Endodermal cell (in vitro differentiated cells): ENCODE data around the gene INPP5E. TPM values are rescaled to one million over a fixed set of nuclear protein-coding genes. Genes with fewer than 3 reads are reported as not detected.

ENCODE experiments used
- DNase-seq: peaks from one replicate; pipeline ENCODE4 v3.0.0-alpha.2; 2017
- H3K27ac ChIP-seq: 2 replicates; pipeline ENCODE4 v1.5.1; 2013; ENCODE audit warnings: mild to moderate bottlenecking, low read depth, low read length, moderate library complexity
- H3K27me3 ChIP-seq: 2 replicates; pipeline ENCODE4 v1.6.1; 2013; ENCODE audit warnings: mild to moderate bottlenecking, low read length, moderate library complexity; ENCODE audit not compliant: insufficient read depth, control insufficient read depth, poor library complexity, severe bottlenecking
- H3K36me3 ChIP-seq: 2 replicates; pipeline ENCODE4 v1.7.0; 2013; ENCODE audit warnings: mild to moderate bottlenecking, low read length, moderate library complexity; ENCODE audit not compliant: control insufficient read depth, insufficient read depth
- H3K4me1 ChIP-seq: one replicate; pipeline ENCODE4 v1.7.0; 2013; ENCODE audit warnings: low read length; ENCODE audit not compliant: control insufficient read depth, insufficient read depth
- H3K4me3 ChIP-seq: 2 replicates; pipeline ENCODE4 v1.5.1; 2013; ENCODE audit warnings: mild to moderate bottlenecking, low read length, moderate library complexity
- H3K9ac ChIP-seq: 2 replicates; pipeline ENCODE4 v1.6.1; 2013; ENCODE audit warnings: mild to moderate bottlenecking, low read length, moderate library complexity; ENCODE audit not compliant: poor library complexity, severe bottlenecking; ENCODE audit errors: extremely low read depth
- H3K9me3 ChIP-seq: 2 replicates; pipeline ENCODE4 v1.6.1; 2013; ENCODE audit warnings: mild to moderate bottlenecking, low read length, moderate library complexity; ENCODE audit not compliant: control insufficient read depth
- H3K27ac Mint-ChIP-seq: 2 replicates; pipeline ENCODE4 v1.8.0; 2020; ENCODE audit warnings: mixed read lengths
- H3K27me3 Mint-ChIP-seq: 2 replicates; pipeline ENCODE4 v1.8.0; 2021; ENCODE audit warnings: mild to moderate bottlenecking, mixed read lengths; ENCODE audit not compliant: insufficient read depth
- H3K36me3 Mint-ChIP-seq: 2 replicates; pipeline ENCODE4 v1.8.0; 2020; ENCODE audit warnings: low read depth, mixed read lengths
- H3K4me1 Mint-ChIP-seq: 2 replicates; pipeline ENCODE4 v1.8.0; 2020; ENCODE audit warnings: mixed read lengths
- H3K4me3 Mint-ChIP-seq: 2 replicates; pipeline ENCODE4 v1.8.0; 2020; ENCODE audit warnings: mild to moderate bottlenecking, moderate library complexity, mixed read lengths
- H3K9me3 Mint-ChIP-seq: 2 replicates; pipeline ENCODE4 v1.8.0; 2020; ENCODE audit warnings: mild to moderate bottlenecking, mixed read lengths
- CTCF ChIP-seq: fragments of 200-600 bp; sonication (generic); conservative IDR thresholded peaks from 2 replicates; pipeline ENCODE4 v1.5.0; 2021; ENCODE audit warnings: antibody characterized with exemption, mild to moderate bottlenecking
- WGBS, 2 experiments: methylation state at CpG; one replicate each; pipeline versions ENCODE4 v1.1.5 to v1.1.7; 2013; ENCODE audit warnings: missing lambda C conversion rate in 2 of 2, mixed read lengths in 1 of 2; ENCODE audit not compliant: insufficient coverage in 1 of 2, insufficient read length in 1 of 2; 5-methylcytosine and 5-hydroxymethylcytosine counted together
- total RNA-seq, 2 donors: library from RNA; stranded (reverse); fragmentation: NEBNext Ultra II Directional in 1 of 2; extraction: Animal tissue kit (Norgen Biotek cat#: 25700) in 1 of 2; gene quantifications; 2 replicates in 1 of 2; 3 replicates in 1 of 2; pipeline ENCODE4 v1.2.1, GENCODE V29; 2021

INPP5E gene
- total RNA-seq, 2 donors from 2014 or later, result 30.8 to 34.7 TPM

GRCh38 chr9:136463578-136463977 is 23.9 kb upstream of the INPP5E start:
- H3K36me3 ChIP-seq, result peaks cover 84% of the 10 kb centered on the region

GRCh38 chr9:136462664-136463063 is 23.0 kb upstream of the INPP5E start:
- H3K36me3 Mint-ChIP-seq, result peaks cover 84% of the 10 kb centered on the region
- H3K36me3 ChIP-seq, result peaks cover 83% of the 10 kb centered on the region
- H3K9me3 ChIP-seq, result no peaks in the 10 kb centered on the region

More at GRCh38 chr9:136463578-136463977, 23.9 kb upstream of the INPP5E start:
- no peaks in the 10 kb centered on the region for H3K9me3 ChIP-seq
- H3K4me3 ChIP-seq, result no peak overlapping the region
- H3K9me3 Mint-ChIP-seq, result no peaks in the 10 kb centered on the region
- H3K9ac ChIP-seq, result no peak overlapping the region
- no peaks in the 10 kb centered on the region for H3K27me3 Mint-ChIP-seq
- no peak overlapping the region for H3K27ac ChIP-seq
- 95 to 97% methylated on average over 13 to 14 of the region's 14 CpGs for WGBS, 2 experiments
- H3K4me1 ChIP-seq, result no peaks in the 10 kb centered on the region
- no peak overlapping the region for H3K27ac Mint-ChIP-seq
- no peak for DNase-seq
- no peak overlapping the region for H3K4me3 Mint-ChIP-seq
- no peaks in the 10 kb centered on the region for H3K27me3 ChIP-seq
- TF ChIP-seq CTCF, result no peak
- peaks cover 79% of the 10 kb centered on the region for H3K36me3 Mint-ChIP-seq
- no peaks in the 10 kb centered on the region for H3K4me1 Mint-ChIP-seq

GRCh38 chr9:136460772-136461325 is 21.2 kb upstream of the INPP5E start:
- Histone ChIP-seq H3K4me3 (no peak overlapping the region), H3K4me1 (no peaks in the 10 kb centered on the region), H3K9ac (no peak overlapping the region), H3K27me3 (no peaks in the 10 kb centered on the region), H3K36me3 (peaks cover 85% of the 10 kb centered on the region), H3K9me3 (no peaks in the 10 kb centered on the region), H3K27ac (no peak overlapping the region)
- H3K4me3 Mint-ChIP-seq, result no peak overlapping the region
- TF ChIP-seq CTCF, result no peak
- WGBS, 2 experiments, result 95 to 98% methylated on average over 22 to 23 of the region's 23 CpGs
- DNase-seq, result no peak
- no peaks in the 10 kb centered on the region for H3K9me3 Mint-ChIP-seq
- H3K27ac Mint-ChIP-seq, result no peak overlapping the region
- no peaks in the 10 kb centered on the region for H3K27me3 Mint-ChIP-seq
- no peaks in the 10 kb centered on the region for H3K4me1 Mint-ChIP-seq
- peaks cover 88% of the 10 kb centered on the region for H3K36me3 Mint-ChIP-seq

More at GRCh38 chr9:136462664-136463063, 23.0 kb upstream of the INPP5E start:
- Mint-ChIP-seq H3K4me3 (no peak overlapping the region), H3K4me1 (no peaks in the 10 kb centered on the region), H3K27ac (no peak overlapping the region), H3K9me3 (no peaks in the 10 kb centered on the region), H3K27me3 (no peaks in the 10 kb centered on the region)
- no peak for DNase-seq
- no peak overlapping the region for H3K4me3 ChIP-seq
- no peak for TF ChIP-seq CTCF
- H3K27ac ChIP-seq, result no peak overlapping the region
- H3K9ac ChIP-seq, result no peak overlapping the region
- H3K27me3 ChIP-seq, result no peaks in the 10 kb centered on the region
- no peaks in the 10 kb centered on the region for H3K4me1 ChIP-seq
- 96% methylated on average over 17 of the region's 17 CpGs for WGBS, 2 experiments
